Duodenal mucosa (tissue), 2 donors: Measurements from ENCODE around the gene SHMT1.
"Not testable (repeated sequence)": the region's sequence is repeated elsewhere in the genome, so short reads cannot be mapped to it uniquely, and the experiment has no call there.

ENCODE experiments used
- H3K27ac ChIP-seq: one replicate; pipeline ENCODE4 v1.7.0; 2013; ENCODE audit warnings: low read depth, low read length
- H3K27me3 ChIP-seq, 2 donors: one replicate each; pipeline ENCODE4 v1.7.0; 2013; ENCODE audit warnings: low read length in 2 of 2, control low read depth in 1 of 2; ENCODE audit not compliant: insufficient read depth in 2 of 2, control insufficient read depth in 1 of 2
- H3K36me3 ChIP-seq, 2 donors: one replicate each; pipeline ENCODE4 v1.7.0; 2013; ENCODE audit warnings: low read length in 2 of 2, control low read depth in 1 of 2; ENCODE audit not compliant: insufficient read depth in 2 of 2, control insufficient read depth in 1 of 2
- H3K4me1 ChIP-seq, 2 donors: one replicate each; pipeline ENCODE4 v1.7.0; 2013; ENCODE audit warnings: low read length in 2 of 2, control low read depth in 1 of 2; ENCODE audit not compliant: insufficient read depth in 2 of 2, control insufficient read depth in 1 of 2
- H3K4me3 ChIP-seq, 2 donors: one replicate each; pipeline ENCODE4 v1.7.0; 2013; ENCODE audit warnings: low read length in 2 of 2, low read depth in 1 of 2
- H3K9ac ChIP-seq, 2 donors: one replicate each; pipeline ENCODE4 v1.7.0; 2013; ENCODE audit warnings: low read length in 2 of 2, low read depth in 1 of 2
- H3K9me3 ChIP-seq, 2 donors: one replicate each; pipeline ENCODE4 v1.7.0; 2013; ENCODE audit warnings: low read length in 2 of 2, control low read depth in 1 of 2; ENCODE audit not compliant: control insufficient read depth in 1 of 2

Gene SHMT1

GRCh38 chr17:18300725-18301480, 62.4 kb downstream of the SHMT1 start:
- Histone ChIP-seq H3K27ac (no peak overlapping the region), H3K9ac (no peak overlapping the region), H3K4me3 (no peak overlapping the region), H3K27me3 (no peaks in the 10 kb centered on the region), H3K4me1 (peaks cover 0 to 3% of the 10 kb centered on the region in 2 donors), H3K9me3 (no peaks in the 10 kb centered on the region), H3K36me3 (peaks cover 37 to 59% of the 10 kb centered on the region in 2 donors)

GRCh38 chr17:18298061-18298460, 65.3 kb downstream of the SHMT1 start:
- not testable (repeated sequence) for H3K4me1 ChIP-seq, H3K27me3 ChIP-seq, H3K9me3 ChIP-seq, H3K4me3 ChIP-seq, H3K27ac ChIP-seq, H3K9ac ChIP-seq
- peaks cover 26 to 44% of the 10 kb centered on the region in 2 donors for H3K36me3 ChIP-seq

- no peak overlapping the region for H3K4me3 ChIP-seq
- no peaks in the 10 kb centered on the region for H3K4me1 ChIP-seq
- peaks cover 32 to 55% of the 10 kb centered on the region in 2 donors for H3K36me3 ChIP-seq
- no peaks in the 10 kb centered on the region for H3K9me3 ChIP-seq
- no peak overlapping the region for H3K27ac ChIP-seq
- H3K27me3 ChIP-seq: no peaks in the 10 kb centered on the region
- no peak overlapping the region for H3K9ac ChIP-seq
These were observed 71.4 kb downstream of the SHMT1 start for GRCh38 chr17:18291718-18292540.

- no peak overlapping the region for H3K4me3 ChIP-seq
- no peaks in the 10 kb centered on the region for H3K9me3 ChIP-seq
- H3K4me1 ChIP-seq: no peaks in the 10 kb centered on the region
- H3K9ac ChIP-seq: no peak overlapping the region
- H3K27ac ChIP-seq: no peak overlapping the region
- peaks cover 46 to 74% of the 10 kb centered on the region in 2 donors for H3K36me3 ChIP-seq
- H3K27me3 ChIP-seq: no peaks in the 10 kb centered on the region
These were observed 78.1 kb downstream of the SHMT1 start for GRCh38 chr17:18285296-18285695.

DNA sequence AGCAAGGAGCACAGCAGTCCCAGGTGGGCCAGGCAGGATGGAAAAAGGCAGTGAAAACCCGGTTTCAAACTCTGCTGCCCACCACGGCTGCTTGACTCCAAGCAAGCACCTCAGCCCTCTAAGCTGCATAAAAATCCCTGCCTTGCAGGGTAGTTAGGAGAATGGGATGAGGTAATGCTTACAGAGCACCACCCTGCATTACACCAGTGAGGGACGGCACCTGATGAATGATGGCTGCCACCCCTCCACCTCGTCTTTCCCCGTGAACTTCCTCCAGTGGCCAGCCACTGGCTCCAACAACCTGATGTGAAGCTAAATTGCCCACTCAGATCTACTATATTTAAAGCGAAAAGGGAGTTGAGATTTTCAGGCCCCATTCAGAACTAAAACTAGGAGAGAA, 81.6 kb downstream of the SHMT1 start:
- H3K36me3 ChIP-seq: peaks cover 38 to 75% of the 10 kb centered on the region in 2 donors
- H3K9me3 ChIP-seq: no peaks in the 10 kb centered on the region
- no peak overlapping the region for H3K9ac ChIP-seq
- no peak overlapping the region for H3K4me3 ChIP-seq
- no peak overlapping the region for H3K27ac ChIP-seq
- no peaks in the 10 kb centered on the region for H3K27me3 ChIP-seq
- no peaks in the 10 kb centered on the region for H3K4me1 ChIP-seq

- Histone ChIP-seq H3K27me3 (no peaks in the 10 kb centered on the region), H3K4me1 (no peaks in the 10 kb centered on the region), H3K27ac (no peak overlapping the region), H3K4me3 (no peak overlapping the region), H3K9me3 (no peaks in the 10 kb centered on the region), H3K36me3 (peaks cover 44 to 82% of the 10 kb centered on the region in 2 donors), H3K9ac (no peak overlapping the region)
These were observed 82.5 kb downstream of the SHMT1 start for GRCh38 chr17:18280766-18281371.

GRCh38 chr17:18280249-18280648, 83.1 kb downstream of the SHMT1 start:
- H3K9me3 ChIP-seq: no peaks in the 10 kb centered on the region
- H3K4me1 ChIP-seq: no peaks in the 10 kb centered on the region
- no peaks in the 10 kb centered on the region for H3K27me3 ChIP-seq
- H3K4me3 ChIP-seq: no peak overlapping the region
- H3K27ac ChIP-seq: no peak overlapping the region
- H3K9ac ChIP-seq: no peak overlapping the region
- peaks cover 40 to 78% of the 10 kb centered on the region in 2 donors for H3K36me3 ChIP-seq

DNA sequence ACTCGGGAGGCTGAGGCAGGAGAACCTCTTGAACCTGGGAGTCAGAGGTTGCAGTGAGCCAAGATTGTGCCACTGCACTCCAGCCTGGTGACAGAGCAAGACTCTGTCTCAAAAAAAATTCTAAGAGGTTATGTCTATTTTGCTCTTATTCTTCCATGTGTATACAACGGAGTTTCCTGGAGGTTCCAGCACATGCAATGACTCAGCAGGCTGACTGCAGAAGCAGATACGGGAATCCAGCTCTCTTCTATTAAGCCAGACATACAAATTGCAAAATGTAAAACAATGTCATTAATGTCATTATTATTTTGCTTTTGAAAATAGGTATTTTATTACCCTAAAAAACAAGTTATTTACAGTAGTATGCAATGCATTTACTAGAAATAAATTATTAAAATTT, 84.5 kb downstream of the SHMT1 start:
- H3K27me3 ChIP-seq: no peaks in the 10 kb centered on the region
- peaks cover 40 to 79% of the 10 kb centered on the region in 2 donors for H3K36me3 ChIP-seq
- no peak overlapping the region for H3K27ac ChIP-seq
- no peak overlapping the region for H3K4me3 ChIP-seq
- no peak overlapping the region for H3K9ac ChIP-seq
- no peaks in the 10 kb centered on the region for H3K4me1 ChIP-seq
- H3K9me3 ChIP-seq: no peaks in the 10 kb centered on the region
